D721Med (cell line): ENCODE measurements around the gene SCYGR8.
"Not testable (repeated sequence)": the region's sequence is repeated elsewhere in the genome, so short reads cannot be mapped to it uniquely, and the experiment has no call there.

Experiments
- DNase-seq: peaks from one replicate; pipeline ENCODE4 v3.0.0; 2011; ENCODE audit warnings: low spot score; ENCODE audit not compliant: insufficient read length
- FAIRE-seq: peaks from 2 replicates; lab custom pipeline; 2011; peaks lifted over from hg19 to GRCh38; lab: Jason Lieb, UNC
- TF ChIP-seq, protein P1 (sequence below): IDR thresholded peaks from 2 replicates; pipeline ENCODE4 v1.5.1; 2012; ENCODE audit warnings: mild to moderate bottlenecking, control low read depth; ENCODE audit not compliant: insufficient read depth; ENCODE audit errors: missing control alignments

SCYGR8 gene

DNA sequence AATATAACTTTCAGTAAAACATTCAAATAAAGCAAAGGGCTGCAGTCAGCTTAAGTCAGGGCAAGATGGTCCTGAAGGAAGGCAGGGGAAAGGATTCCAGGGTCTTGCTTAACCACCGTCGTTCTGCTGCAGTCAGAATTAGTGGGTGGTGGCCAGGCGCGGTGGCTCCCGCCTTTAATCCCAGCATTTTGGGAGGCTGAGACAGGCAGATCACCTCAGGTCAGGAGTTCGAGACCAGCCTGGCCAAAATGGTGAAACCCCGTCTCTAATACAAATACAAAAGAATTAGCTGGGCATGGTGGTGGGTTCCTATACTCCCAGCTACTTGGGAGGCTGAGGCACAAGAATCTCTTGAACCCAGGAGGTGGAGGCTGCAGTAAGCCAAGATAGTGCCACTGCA, 34.7 kb upstream of the SCYGR8 start:
- FAIRE-seq (no peak), DNase-seq (no peak)
- TF ChIP-seq, protein P1, sequence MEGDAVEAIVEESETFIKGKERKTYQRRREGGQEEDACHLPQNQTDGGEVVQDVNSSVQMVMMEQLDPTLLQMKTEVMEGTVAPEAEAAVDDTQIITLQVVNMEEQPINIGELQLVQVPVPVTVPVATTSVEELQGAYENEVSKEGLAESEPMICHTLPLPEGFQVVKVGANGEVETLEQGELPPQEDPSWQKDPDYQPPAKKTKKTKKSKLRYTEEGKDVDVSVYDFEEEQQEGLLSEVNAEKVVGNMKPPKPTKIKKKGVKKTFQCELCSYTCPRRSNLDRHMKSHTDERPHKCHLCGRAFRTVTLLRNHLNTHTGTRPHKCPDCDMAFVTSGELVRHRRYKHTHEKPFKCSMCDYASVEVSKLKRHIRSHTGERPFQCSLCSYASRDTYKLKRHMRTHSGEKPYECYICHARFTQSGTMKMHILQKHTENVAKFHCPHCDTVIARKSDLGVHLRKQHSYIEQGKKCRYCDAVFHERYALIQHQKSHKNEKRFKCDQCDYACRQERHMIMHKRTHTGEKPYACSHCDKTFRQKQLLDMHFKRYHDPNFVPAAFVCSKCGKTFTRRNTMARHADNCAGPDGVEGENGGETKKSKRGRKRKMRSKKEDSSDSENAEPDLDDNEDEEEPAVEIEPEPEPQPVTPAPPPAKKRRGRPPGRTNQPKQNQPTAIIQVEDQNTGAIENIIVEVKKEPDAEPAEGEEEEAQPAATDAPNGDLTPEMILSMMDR: no peak

DNA sequence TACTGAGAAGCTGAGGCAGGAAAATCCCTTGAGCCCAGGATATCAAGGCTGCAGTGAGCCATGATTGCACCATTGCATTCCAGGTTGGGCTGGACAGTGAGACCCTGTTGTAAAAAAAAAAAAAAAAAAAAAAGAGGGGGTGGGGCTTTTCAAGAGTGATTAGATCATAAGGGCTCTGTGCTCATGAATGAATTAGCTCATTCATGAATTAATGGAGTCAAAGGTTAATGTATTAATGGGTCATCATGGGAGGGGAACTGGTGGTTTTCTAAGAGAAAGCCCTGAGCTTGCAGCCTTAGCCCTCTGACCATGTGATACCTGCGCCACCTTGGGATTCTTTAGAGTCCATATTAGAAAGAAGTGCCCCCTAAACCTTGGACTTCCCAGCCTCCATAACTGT, 32.4 kb upstream of the SCYGR8 start:
- DNase-seq (no peak), FAIRE-seq (no peak)
- TF ChIP-seq, protein P1: no peak

DNA sequence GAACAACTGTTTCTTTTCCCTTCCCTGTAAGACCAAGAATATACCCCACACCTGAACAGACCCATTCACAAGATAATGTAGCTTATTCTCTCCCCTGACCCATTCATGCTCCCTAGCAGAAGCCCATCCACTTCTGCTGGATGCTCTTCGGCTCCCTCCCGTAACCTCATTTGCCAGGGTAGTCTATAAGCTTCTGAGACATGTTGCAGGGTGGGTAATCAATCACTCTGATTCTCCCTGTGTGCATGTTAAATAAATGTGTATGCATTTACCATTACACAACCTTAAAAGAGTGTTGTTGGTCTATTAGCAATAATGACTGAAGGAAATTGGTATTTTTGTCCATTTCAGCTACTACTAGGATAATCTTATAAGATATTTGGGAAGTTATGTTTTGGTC, 29.2 kb upstream of the SCYGR8 start:
- no peak for FAIRE-seq
- no peak for DNase-seq
- TF ChIP-seq, protein P1: no peak

DNA sequence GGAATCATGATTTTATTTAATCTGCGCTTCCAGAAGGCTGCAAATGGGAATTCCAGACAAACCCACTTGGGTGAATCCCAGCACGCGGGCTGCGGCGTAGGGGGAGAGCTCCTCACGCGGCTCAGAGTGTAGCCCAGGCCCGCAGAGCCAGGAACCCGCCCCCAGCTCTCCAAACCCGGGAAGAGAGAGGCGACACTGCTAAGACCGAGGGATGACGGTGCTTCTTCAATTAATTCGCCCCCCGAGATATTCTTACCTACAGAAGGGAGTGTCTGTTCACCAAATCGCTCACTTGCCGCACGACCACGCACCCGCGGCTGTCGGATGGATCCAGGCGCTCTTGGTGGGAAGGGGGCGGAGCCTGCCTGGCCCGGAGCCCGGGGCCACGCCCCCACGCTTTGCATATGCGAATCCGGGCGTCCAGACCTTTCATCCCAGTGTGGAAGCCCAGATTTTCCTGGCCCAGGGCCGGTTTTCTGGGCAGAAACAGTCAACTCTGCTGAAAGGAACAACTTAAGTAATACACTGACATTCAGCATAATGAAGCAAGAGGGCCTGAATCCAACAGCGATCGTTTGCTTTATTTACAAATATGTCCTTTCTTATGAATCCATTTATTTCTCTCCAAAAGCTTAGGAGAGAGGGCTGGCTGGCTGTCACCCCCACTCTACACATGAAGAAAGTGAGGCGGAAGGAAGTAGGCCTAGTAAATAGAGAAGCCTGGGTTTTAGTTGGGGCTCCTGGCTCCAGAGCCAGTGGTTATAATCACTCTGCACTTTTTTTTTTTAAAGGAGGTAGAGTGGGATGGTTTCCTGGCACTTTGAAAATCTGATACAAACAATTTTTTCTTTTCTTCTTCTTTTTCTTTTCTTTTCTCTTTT, 27.8 kb upstream of the SCYGR8 start, which contains the start of gene SLC19A3:
Gene SLC19A3, minus strand, starts transcription at position 342 of the 881 bp plus-strand sequence. CDS start 15,710 bp downstream, outside the sequence.
- TF ChIP-seq, protein P1: no peak
- DNase-seq: peak; percentile 46
- no peak for FAIRE-seq

DNA sequence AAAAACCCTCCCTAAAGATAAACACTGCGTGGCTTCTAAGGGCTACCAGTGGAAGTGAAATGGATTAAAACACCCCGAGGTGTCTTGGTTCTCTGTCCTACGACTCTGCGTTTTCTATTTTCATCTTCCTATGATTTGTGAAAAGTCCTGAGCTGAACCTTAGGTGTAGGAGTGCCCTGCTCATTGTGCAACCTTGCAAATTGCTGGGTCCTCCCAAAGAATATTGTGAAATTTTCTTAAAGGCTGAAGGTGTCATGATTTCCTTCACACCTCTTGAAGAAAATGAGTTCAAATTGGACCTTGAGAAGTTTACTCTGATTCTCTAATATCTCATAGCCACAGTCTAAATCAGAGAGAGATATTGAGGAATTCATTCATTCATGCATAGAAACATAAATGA, 26.1 kb upstream of the SCYGR8 start:
- no peak for FAIRE-seq

DNA sequence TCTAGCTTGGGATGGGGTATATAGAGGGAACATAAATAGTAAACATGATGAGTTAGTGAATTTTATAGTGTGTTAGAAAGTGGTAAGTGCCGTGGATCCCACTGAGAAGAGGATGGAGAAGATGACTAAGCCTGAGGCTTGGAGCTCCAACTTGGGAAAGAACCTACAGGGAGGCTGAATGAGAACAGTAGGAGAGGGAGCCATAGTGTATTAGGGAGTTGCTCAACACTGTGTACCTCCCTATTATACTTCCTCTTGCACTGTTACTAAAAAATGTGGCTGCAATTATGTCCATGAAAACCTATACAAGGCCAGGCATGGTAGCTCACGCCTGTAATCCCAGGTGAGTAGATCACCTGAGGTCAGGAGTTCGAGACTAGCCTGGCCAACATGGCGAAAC, 25.0 kb upstream of the SCYGR8 start:
- FAIRE-seq: no peak
- TF ChIP-seq, protein P1: no peak
- no peak for DNase-seq

More for the DNA sequence above, 26.1 kb upstream of the SCYGR8 start:
- no peak for DNase-seq
- TF ChIP-seq, protein P1: no peak

DNA sequence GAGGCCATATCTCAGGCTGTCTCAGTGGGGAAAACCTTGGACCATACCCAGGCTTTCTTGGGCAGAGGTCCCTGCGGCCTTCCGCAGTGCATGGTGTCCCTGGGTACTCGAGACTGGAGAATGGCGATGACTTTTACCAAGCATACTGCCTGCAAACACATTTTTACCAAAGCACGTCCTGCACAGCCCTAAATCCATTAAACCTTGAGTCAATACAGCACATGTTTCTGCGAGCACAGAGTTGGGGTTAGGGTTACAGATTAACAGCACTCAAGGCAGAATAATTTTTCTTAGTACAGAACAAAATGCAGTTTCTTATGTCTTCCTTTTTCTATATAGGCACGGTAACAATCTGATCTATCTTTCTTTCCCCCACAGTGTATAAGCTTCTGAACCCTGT, 22.9 kb upstream of the SCYGR8 start:
- DNase-seq, FAIRE-seq: not testable (repeated sequence)
